ENCODE results near the gene SLC4A4. TPM values are rescaled to one million over a fixed set of nuclear protein-coding genes. Genes with fewer than 3 reads are reported as not detected.

Gene SLC4A4
- 10 to 100 TPM; 12.3 to 34.5 (median 27.4) TPM for total RNA-seq
- 1 to 10 TPM; 1.3 to 5.3 TPM for polyA plus RNA-seq
- long read RNA-seq, donor 1, partial matches to known transcripts: 6 of 9 reads
- long read RNA-seq, donor 1, other reads (novel, unspliced or antisense): 3 of 9 reads
- long read RNA-seq, donor 2, full-length matches to known transcripts: 2 of 17 reads
- long read RNA-seq, donor 2, partial matches to known transcripts: 8 of 17 reads
- long read RNA-seq, donor 2, other reads (novel, unspliced or antisense): 7 of 17 reads
- long read RNA-seq, donor 3, partial matches to known transcripts: 7 of 13 reads
- long read RNA-seq, donor 3, other reads (novel, unspliced or antisense): 6 of 13 reads

DNA sequence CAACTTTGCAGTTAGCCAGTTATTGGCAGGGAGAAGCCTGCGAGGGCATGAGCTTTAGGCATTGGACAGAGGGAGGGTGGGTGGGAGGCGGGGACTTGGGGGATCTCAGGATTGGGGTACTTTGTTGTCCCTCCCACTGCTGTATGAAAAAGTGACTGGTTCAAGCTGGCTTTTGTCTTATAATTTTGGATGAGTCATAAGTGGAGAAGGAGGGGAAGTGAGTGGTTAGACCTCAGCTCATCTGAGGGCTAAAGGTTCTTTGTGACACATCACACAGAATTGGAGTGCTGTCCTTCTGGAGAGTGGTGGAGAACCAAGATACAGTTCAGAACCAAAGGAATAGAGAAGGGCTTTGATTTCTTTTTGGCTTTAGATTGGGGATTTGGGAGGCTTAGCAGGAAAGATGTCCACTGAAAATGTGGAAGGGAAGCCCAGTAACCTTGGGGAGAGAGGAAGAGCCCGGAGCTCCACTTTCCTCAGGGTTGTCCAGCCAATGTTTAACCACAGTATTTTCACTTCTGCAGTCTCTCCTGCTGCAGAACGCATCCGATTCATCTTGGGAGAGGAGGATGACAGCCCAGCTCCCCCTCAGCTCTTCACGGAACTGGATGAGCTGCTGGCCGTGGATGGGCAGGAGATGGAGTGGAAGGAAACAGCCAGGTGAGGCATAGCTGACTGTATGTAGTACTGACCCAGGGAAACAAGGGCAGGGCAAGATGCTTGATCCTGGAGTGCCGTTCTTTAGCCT, at the start of gene SLC4A4:
SLC4A4 (plus strand) TSS at position 175 of the 748 bp plus-strand sequence.
- WGBS, 2 donors: 88 to 94% methylated on average over 8 of the region's 8 CpGs

DNA sequence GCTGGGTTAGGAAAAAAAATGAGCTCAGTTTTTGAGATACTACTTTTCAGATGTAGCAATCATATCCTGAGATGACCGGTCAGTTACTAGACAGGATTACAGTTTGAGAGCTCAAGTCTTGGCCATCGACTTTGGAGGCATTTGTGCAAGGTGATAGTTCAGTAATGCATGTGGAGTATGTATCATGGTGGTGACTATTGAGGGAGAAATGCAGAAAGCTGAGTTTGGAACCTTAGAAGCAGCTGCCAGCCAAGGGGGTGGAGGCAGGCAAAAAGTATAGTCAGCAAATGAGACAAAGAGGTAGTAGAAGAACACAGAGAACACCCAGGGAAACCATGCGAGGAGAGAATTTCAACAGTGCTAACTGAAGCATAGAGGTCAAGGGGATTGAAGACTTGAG, 48.7 kb upstream of the SLC4A4 start:
- no peaks in the 10 kb centered on the region for H3K27me3 ChIP-seq
- no peaks in the 10 kb centered on the region for H3K36me3 ChIP-seq
- TF ChIP-seq, protein P1, sequence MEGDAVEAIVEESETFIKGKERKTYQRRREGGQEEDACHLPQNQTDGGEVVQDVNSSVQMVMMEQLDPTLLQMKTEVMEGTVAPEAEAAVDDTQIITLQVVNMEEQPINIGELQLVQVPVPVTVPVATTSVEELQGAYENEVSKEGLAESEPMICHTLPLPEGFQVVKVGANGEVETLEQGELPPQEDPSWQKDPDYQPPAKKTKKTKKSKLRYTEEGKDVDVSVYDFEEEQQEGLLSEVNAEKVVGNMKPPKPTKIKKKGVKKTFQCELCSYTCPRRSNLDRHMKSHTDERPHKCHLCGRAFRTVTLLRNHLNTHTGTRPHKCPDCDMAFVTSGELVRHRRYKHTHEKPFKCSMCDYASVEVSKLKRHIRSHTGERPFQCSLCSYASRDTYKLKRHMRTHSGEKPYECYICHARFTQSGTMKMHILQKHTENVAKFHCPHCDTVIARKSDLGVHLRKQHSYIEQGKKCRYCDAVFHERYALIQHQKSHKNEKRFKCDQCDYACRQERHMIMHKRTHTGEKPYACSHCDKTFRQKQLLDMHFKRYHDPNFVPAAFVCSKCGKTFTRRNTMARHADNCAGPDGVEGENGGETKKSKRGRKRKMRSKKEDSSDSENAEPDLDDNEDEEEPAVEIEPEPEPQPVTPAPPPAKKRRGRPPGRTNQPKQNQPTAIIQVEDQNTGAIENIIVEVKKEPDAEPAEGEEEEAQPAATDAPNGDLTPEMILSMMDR (IDR thresholded peaks at IDR 0.05): no peak
- WGBS, 2 donors: 81 to 82% methylated on average over 3 of the region's 3 CpGs
- no peak overlapping the region for H3K4me3 ChIP-seq
- H3K27ac ChIP-seq: no peak overlapping the region
- peak in 1 of 8 donors; percentile 27 for ATAC-seq
- no peak for DNase-seq
- no peaks in the 10 kb centered on the region for H3K9me3 ChIP-seq
- H3K4me1 ChIP-seq: peaks cover 0 to 26% (median 12%) of the 10 kb centered on the region in 9 donors
- intact Hi-C loops (cut with DNase I): no loop called here

More for the DNA sequence above, at the start of gene SLC4A4:
- Histone ChIP-seq H3K36me3 (no peaks in the 10 kb centered on the region), H3K4me3 (no peak within 1 kb of the TSS), H3K9me3 (no peaks in the 10 kb centered on the region), H3K27ac (no peak within 1 kb of the TSS), H3K27me3 (no peaks in the 10 kb centered on the region), H3K4me1 (no peaks in the 10 kb centered on the region)
- no peak for DNase-seq
- TF ChIP-seq, protein P1 (IDR thresholded peaks at IDR 0.05): no peak
- intact Hi-C loops (cut with DNase I): no loop called here
- ATAC-seq: no peak

GRCh38 chr4:71290476-71290875, 48.3 kb upstream of the SLC4A4 start:
- intact Hi-C loops (cut with DNase I): no loop called here
- Histone ChIP-seq H3K4me3 (no peak overlapping the region), H3K9me3 (no peaks in the 10 kb centered on the region), H3K27ac (no peak overlapping the region), H3K27me3 (no peaks in the 10 kb centered on the region), H3K36me3 (no peaks in the 10 kb centered on the region), H3K4me1 (peaks cover 0 to 26% (median 12%) of the 10 kb centered on the region in 9 donors)
- DNase-seq: no peak
- TF ChIP-seq, protein P1 (IDR thresholded peaks at IDR 0.05): no peak
- WGBS, 2 donors: 86% methylated on average over 1 of the region's 1 CpG
- ATAC-seq: no peak

- Histone ChIP-seq H3K4me3 (no peak overlapping the region), H3K27me3 (no peaks in the 10 kb centered on the region), H3K9me3 (no peaks in the 10 kb centered on the region), H3K27ac (no peak overlapping the region), H3K36me3 (no peaks in the 10 kb centered on the region), H3K4me1 (peaks cover 0 to 23% (median 7%) of the 10 kb centered on the region in 9 donors)
- WGBS, 2 donors: 92% methylated on average over 1 of the region's 1 CpG
- no peak for DNase-seq
- TF ChIP-seq, protein P1 (IDR thresholded peaks at IDR 0.05): no peak
- intact Hi-C loops (cut with DNase I): no loop called here
- ATAC-seq: no peak
Measured at GRCh38 chr4:71292228-71292627, 46.6 kb upstream of the SLC4A4 start.

All from heart right ventricle (tissue), 16 donors.